Panc1 (cell line): ENCODE measurements around the gene MDC1.

ENCODE experiments used
- TCF7L2 ChIP-seq: IDR thresholded peaks from 2 replicates; pipeline ENCODE4 v1.6.1; 2011; ENCODE audit warnings: mild to moderate bottlenecking, low read depth, low read length, inconsistent platforms
- TF ChIP-seq, protein P1 (sequence below): fragments of 450-650 bp; IDR thresholded peaks from 2 replicates; pipeline ENCODE4 v1.5.1; 2017; ENCODE audit warnings: mild to moderate bottlenecking

DNA sequence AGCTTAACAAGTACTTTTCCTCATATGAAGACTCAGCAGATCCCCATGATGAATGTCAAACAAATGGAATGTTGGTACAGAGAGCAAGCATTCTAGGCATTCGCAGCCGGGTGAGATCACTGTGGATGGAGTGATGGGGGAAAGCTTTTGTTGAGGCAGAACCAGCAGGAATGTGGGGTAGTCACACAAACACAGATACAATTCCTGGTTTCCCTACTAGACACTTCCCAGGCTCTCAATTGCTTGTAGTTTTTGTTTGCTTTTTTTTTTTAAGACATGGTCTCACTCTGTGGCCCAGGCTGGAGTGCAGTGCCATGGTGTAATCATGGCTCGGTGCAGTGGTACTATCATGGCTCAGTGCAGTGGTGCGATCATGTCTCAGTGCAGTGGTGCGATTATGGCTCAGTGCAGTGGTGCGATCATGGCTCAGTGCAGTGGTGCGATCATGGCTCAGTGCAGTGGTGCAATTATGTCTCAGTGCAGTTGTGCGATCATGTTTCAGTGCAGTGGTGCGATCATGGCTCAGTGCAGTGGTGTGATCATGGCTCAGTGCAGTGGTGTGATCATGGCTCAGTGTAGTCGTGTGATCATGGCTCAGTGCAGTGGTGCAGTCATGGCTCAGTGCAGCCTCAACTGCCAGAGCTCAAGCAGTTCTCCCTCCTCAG is 42.6 kb upstream of the MDC1 start:
- TF ChIP-seq TCF7L2: no peak
- TF ChIP-seq, protein P1, sequence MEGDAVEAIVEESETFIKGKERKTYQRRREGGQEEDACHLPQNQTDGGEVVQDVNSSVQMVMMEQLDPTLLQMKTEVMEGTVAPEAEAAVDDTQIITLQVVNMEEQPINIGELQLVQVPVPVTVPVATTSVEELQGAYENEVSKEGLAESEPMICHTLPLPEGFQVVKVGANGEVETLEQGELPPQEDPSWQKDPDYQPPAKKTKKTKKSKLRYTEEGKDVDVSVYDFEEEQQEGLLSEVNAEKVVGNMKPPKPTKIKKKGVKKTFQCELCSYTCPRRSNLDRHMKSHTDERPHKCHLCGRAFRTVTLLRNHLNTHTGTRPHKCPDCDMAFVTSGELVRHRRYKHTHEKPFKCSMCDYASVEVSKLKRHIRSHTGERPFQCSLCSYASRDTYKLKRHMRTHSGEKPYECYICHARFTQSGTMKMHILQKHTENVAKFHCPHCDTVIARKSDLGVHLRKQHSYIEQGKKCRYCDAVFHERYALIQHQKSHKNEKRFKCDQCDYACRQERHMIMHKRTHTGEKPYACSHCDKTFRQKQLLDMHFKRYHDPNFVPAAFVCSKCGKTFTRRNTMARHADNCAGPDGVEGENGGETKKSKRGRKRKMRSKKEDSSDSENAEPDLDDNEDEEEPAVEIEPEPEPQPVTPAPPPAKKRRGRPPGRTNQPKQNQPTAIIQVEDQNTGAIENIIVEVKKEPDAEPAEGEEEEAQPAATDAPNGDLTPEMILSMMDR: no peak
